SU-DHL-6 (cell line): ENCODE measurements around the gene HAUS7.

Experiments
- H2AFZ ChIP-seq: fragments of 200-600 bp; sonication (generic); 2 replicates; pipeline ENCODE4 v1.6.1; 2014; ENCODE audit warnings: low read depth, mild to moderate bottlenecking, moderate library complexity, mixed read lengths, antibody characterized with exemption, low read length; ENCODE audit not compliant: severe bottlenecking
- H3F3A ChIP-seq: fragments of 200-600 bp; shearing (Covaris generic); 2 replicates; pipeline ENCODE4 v1.6.0; 2016; ENCODE audit warnings: antibody characterized with exemption, mild to moderate bottlenecking; ENCODE audit not compliant: insufficient read depth
- H3K27ac ChIP-seq: fragments of 200-600 bp; sonication (generic); 2 replicates; pipeline ENCODE4 v1.5.1; 2016; ENCODE audit warnings: low read depth, mild to moderate bottlenecking, low read length, moderate library complexity, mixed read lengths
- H3K27me3 ChIP-seq: fragments of 200-600 bp; sonication (generic), shearing (Covaris generic); 2 replicates; pipeline ENCODE4 v1.6.0; 2014; ENCODE audit warnings: mild to moderate bottlenecking, low read length
- H3K36me3 ChIP-seq: fragments of 200-600 bp; sonication (generic); 2 replicates; pipeline ENCODE4 v1.6.1; 2014; ENCODE audit warnings: mild to moderate bottlenecking, low read length, mixed read lengths
- H3K4me2 ChIP-seq: fragments of 300-600, 200-600 bp; shearing (Covaris generic), sonication (generic); 2 replicates; pipeline ENCODE4 v1.6.0; 2014; ENCODE audit warnings: low read length, low read depth, mild to moderate bottlenecking; ENCODE audit not compliant: poor library complexity, severe bottlenecking
- H3K4me3 ChIP-seq: fragments of 200-600 bp; sonication (generic); 2 replicates; pipeline ENCODE4 v1.5.1; 2014; ENCODE audit warnings: antibody characterized with exemption, low read length, mild to moderate bottlenecking, mixed read lengths; ENCODE audit not compliant: insufficient read depth, poor library complexity, severe bottlenecking
- H3K79me2 ChIP-seq: fragments of 200-600 bp; sonication (generic); 2 replicates; pipeline ENCODE4 v1.6.1; 2014; ENCODE audit warnings: mild to moderate bottlenecking, low read length, moderate library complexity; ENCODE audit not compliant: insufficient read depth
- H3K9ac ChIP-seq: fragments of 200-600 bp; sonication (generic); 2 replicates; pipeline ENCODE4 v1.7.0; 2014; ENCODE audit warnings: mild to moderate bottlenecking, low read length
- H3K9me2 ChIP-seq: fragments of 200-600 bp; sonication (generic); replicated peaks from 2 replicates; pipeline ENCODE4 v1.6.1; 2014; ENCODE audit warnings: low read length; ENCODE audit not compliant: insufficient read depth
- H3K9me3 ChIP-seq: fragments of 200-600 bp; sonication (generic); 2 replicates; pipeline ENCODE4 v1.6.1; 2014; ENCODE audit warnings: low read length, mixed read lengths; ENCODE audit not compliant: insufficient read depth
- H4K20me1 ChIP-seq: fragments of 200-600 bp; sonication (generic); 2 replicates; pipeline ENCODE4 v1.6.1; 2014; ENCODE audit warnings: low read depth, mild to moderate bottlenecking, antibody characterized with exemption, low read length, moderate library complexity, mixed read lengths
- EZH2phosphoT487 ChIP-seq: fragments of 200-600 bp; sonication (generic), shearing (Covaris generic); conservative IDR thresholded peaks from 2 replicates; pipeline ENCODE4 v1.6.1; 2018; ENCODE audit warnings: mild to moderate bottlenecking, antibody characterized with exemption, low read length, moderate library complexity, mixed read lengths
- TF ChIP-seq, protein P1 (sequence below): fragments of 200-600 bp; sonication (generic); IDR thresholded peaks from one replicate; pipeline ENCODE4 v1.5.1; 2017; ENCODE audit warnings: antibody characterized with exemption, mild to moderate bottlenecking, low read length, moderate library complexity; ENCODE audit not compliant: insufficient read depth, poor library complexity, severe bottlenecking

Gene HAUS7

GRCh38 chrX:153478746-153479145 is 8.4 kb upstream of the HAUS7 start:
- H3K9me3 ChIP-seq = no peaks in the 10 kb centered on the region
- H3K36me3 ChIP-seq = no peaks in the 10 kb centered on the region
- TF ChIP-seq, protein P1, sequence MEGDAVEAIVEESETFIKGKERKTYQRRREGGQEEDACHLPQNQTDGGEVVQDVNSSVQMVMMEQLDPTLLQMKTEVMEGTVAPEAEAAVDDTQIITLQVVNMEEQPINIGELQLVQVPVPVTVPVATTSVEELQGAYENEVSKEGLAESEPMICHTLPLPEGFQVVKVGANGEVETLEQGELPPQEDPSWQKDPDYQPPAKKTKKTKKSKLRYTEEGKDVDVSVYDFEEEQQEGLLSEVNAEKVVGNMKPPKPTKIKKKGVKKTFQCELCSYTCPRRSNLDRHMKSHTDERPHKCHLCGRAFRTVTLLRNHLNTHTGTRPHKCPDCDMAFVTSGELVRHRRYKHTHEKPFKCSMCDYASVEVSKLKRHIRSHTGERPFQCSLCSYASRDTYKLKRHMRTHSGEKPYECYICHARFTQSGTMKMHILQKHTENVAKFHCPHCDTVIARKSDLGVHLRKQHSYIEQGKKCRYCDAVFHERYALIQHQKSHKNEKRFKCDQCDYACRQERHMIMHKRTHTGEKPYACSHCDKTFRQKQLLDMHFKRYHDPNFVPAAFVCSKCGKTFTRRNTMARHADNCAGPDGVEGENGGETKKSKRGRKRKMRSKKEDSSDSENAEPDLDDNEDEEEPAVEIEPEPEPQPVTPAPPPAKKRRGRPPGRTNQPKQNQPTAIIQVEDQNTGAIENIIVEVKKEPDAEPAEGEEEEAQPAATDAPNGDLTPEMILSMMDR = no peak
- TF ChIP-seq EZH2phosphoT487 = no peak
- no peak overlapping the region for H2AFZ ChIP-seq
- no peaks in the 10 kb centered on the region for H3K27me3 ChIP-seq
- H4K20me1 ChIP-seq = no peaks in the 10 kb centered on the region
- no peak overlapping the region for H3K4me2 ChIP-seq
- H3K27ac ChIP-seq = no peak overlapping the region
- no peaks in the 10 kb centered on the region for H3F3A ChIP-seq
- no peaks in the 10 kb centered on the region for H3K9me2 ChIP-seq
- no peak overlapping the region for H3K4me3 ChIP-seq
- H3K9ac ChIP-seq = no peak overlapping the region
- H3K79me2 ChIP-seq = no peaks in the 10 kb centered on the region

DNA sequence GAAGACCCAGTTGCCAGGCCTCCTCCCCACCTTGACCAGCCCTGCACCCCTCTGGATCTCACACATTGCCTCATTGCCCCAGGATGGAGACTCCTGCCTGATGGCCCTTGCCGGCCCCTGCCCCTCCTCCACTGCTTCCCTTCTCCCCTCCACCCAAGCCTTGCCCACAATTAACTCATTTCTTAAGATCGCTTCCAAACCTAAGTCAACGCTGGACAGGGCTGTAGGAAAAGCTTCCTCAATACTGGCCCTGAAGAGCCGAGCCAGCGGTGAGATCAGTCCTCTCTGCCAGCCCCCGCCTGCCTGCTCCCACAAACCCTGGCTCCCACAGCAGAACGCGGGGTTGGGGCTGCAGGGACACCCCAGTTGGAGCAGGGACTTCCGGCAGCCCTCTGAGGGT is 7.5 kb upstream of the HAUS7 start:
- no peak overlapping the region for H2AFZ ChIP-seq
- no peaks in the 10 kb centered on the region for H3F3A ChIP-seq
- H3K36me3 ChIP-seq = no peaks in the 10 kb centered on the region
- TF ChIP-seq EZH2phosphoT487 = no peak
- TF ChIP-seq, protein P1 = no peak
- no peak overlapping the region for H3K4me2 ChIP-seq
- H3K27ac ChIP-seq = no peak overlapping the region
- H3K27me3 ChIP-seq = no peaks in the 10 kb centered on the region
- H4K20me1 ChIP-seq = no peaks in the 10 kb centered on the region
- no peak overlapping the region for H3K9ac ChIP-seq
- H3K9me3 ChIP-seq = no peaks in the 10 kb centered on the region
- no peak overlapping the region for H3K4me3 ChIP-seq
- no peaks in the 10 kb centered on the region for H3K9me2 ChIP-seq
- H3K79me2 ChIP-seq = no peaks in the 10 kb centered on the region

DNA sequence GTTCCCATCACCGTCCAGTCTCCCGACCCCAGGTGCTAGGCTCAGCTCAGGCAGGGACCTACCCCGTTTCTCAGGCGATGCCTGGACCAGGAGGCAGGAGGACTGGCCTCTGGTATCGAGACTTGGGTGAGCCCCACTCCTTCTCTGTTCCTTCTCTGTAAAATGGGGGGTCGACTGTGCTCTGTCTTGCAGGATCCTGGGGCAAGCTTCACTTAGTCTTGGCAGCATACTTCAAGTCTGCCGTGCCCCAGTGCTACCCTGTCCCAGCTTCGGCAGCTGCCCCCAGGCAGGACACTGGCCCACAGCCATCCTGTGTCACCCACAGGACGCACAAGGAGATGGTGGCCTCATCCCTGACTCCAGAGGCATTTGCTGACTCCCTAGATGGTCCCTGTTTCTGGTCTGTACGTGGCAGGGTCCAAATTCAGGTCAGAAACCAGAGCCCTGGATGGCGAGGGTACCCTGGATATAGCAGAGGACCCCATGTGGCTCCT is 7.0 kb upstream of the HAUS7 start:
- Histone ChIP-seq H3K9me2 (no peaks in the 10 kb centered on the region), H3K27me3 (no peaks in the 10 kb centered on the region), H3K79me2 (no peaks in the 10 kb centered on the region), H3K4me2 (no peak overlapping the region), H4K20me1 (no peaks in the 10 kb centered on the region), H3K27ac (no peak overlapping the region), H3K9ac (no peak overlapping the region), H2AFZ (no peak overlapping the region), H3K9me3 (no peaks in the 10 kb centered on the region), H3F3A (no peaks in the 10 kb centered on the region), H3K36me3 (no peaks in the 10 kb centered on the region), H3K4me3 (no peak overlapping the region)
- TF ChIP-seq, protein P1 = no peak
- no peak for TF ChIP-seq EZH2phosphoT487
